ENCODE results near the gene GPBP1.
"Not testable (repeated sequence)": the region's sequence is repeated elsewhere in the genome, so short reads cannot be mapped to it uniquely, and the experiment has no call there.

GPBP1 gene

DNA sequence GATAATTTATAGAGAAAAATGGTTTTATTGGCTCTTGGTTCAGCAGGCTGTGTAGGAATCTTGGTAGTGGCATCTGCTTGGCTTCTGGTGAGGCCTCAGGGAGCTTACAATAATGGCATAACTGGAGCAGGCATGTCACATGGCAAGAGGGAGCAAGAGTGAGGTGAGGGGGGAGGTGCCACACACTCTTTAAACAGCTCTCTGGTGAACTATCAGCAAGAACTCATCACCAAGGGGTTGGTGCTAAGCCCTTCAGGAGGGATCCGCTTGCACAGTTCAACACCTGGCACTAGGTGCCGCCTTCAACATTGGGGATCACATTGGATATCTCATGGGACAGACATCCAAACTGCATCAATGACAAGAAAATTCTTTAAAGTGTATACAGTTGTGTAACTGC lies 10.5 kb downstream of the GPBP1 start:
- TF ChIP-seq, protein P1, sequence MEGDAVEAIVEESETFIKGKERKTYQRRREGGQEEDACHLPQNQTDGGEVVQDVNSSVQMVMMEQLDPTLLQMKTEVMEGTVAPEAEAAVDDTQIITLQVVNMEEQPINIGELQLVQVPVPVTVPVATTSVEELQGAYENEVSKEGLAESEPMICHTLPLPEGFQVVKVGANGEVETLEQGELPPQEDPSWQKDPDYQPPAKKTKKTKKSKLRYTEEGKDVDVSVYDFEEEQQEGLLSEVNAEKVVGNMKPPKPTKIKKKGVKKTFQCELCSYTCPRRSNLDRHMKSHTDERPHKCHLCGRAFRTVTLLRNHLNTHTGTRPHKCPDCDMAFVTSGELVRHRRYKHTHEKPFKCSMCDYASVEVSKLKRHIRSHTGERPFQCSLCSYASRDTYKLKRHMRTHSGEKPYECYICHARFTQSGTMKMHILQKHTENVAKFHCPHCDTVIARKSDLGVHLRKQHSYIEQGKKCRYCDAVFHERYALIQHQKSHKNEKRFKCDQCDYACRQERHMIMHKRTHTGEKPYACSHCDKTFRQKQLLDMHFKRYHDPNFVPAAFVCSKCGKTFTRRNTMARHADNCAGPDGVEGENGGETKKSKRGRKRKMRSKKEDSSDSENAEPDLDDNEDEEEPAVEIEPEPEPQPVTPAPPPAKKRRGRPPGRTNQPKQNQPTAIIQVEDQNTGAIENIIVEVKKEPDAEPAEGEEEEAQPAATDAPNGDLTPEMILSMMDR (IDR thresholded peaks at IDR 0.05; ENCODE audit: low read depth, low read length): no peak
- Histone ChIP-seq H3K4me3 (ENCODE audit: low read depth, low read length) (no peak overlapping the region), H3K9me3 (no peaks in the 10 kb centered on the region), H3K4me1 (no peaks in the 10 kb centered on the region), H3K27me3 (no peaks in the 10 kb centered on the region), H3K36me3 (peaks cover 28% of the 10 kb centered on the region)
- no peak for DNase-seq

DNA sequence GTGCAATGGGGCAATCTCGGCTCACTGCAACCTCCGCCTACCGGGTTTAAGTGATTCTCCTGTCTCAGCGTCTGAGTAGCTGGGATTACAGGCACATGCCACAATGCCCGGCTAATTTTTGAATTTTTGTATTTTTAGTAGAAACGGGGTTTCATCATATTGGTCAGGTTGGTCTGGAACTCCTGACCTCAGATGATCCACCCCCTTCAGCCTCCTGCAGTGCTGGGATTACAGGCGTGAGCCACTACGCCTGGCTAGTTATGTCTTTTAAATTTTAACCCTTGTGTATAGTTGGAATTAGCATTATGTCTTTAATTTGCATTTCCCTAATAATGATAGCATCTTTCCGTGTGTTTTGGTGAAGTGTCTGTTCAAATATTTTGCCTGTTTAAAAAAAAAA lies 11.5 kb downstream of the GPBP1 start:
- no peak for DNase-seq
- TF ChIP-seq, protein P1 (IDR thresholded peaks at IDR 0.05; ENCODE audit: low read depth, low read length): no peak
- Histone ChIP-seq H3K4me3 (ENCODE audit: low read depth, low read length) (no peak overlapping the region), H3K4me1 (no peaks in the 10 kb centered on the region), H3K27me3 (no peaks in the 10 kb centered on the region), H3K36me3 (peaks cover 22% of the 10 kb centered on the region), H3K9me3 (no peaks in the 10 kb centered on the region)

DNA sequence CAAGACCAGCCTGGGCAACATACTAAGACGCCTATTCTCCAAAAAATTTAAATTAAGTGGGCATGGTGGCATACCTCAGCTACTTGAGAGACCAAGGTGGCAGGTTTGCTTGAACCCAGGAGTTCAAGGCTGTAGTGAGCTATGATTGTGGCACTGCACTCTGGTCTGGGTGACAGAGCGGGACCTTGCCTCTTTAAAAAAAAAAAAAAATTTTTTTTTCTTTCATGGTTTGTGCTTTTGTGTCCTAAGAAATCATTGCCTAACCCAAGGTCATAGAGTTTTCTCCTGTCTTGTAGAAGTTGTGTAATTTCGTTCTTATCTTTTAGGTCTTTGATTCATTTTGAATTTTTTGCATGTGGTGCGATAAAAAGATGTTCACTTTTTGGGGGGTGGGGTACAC lies 12.3 kb downstream of the GPBP1 start:
- H3K9me3 ChIP-seq: no peaks in the 10 kb centered on the region
- no peaks in the 10 kb centered on the region for H3K27me3 ChIP-seq
- H3K4me1 ChIP-seq: no peaks in the 10 kb centered on the region
- TF ChIP-seq, protein P1 (IDR thresholded peaks at IDR 0.05; ENCODE audit: low read depth, low read length): no peak
- H3K36me3 ChIP-seq: peaks cover 19% of the 10 kb centered on the region
- no peak overlapping the region for H3K4me3 ChIP-seq (ENCODE audit: low read depth, low read length)
- DNase-seq: no peak

DNA sequence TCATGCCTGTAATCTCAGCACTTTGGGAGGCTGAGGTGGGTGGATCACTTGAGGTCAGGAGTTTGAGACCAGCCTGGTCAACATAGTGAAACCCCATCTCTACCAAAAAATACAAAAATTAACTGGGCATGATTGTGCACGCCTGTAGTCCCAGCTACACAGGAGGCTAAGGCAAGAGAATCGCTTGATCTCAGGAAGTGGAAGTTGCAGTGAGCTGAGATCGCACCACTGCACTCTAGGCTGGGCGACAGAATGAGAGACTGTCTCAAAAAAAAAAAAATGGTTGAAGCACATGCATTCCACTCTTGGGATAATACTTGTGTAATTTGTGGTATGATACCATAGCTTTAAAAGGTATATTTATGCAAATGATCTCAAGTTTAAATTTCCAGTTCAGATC lies 14.1 kb downstream of the GPBP1 start:
- not testable (repeated sequence) for H3K9me3 ChIP-seq; H3K4me1 ChIP-seq; H3K4me3 ChIP-seq (ENCODE audit: low read depth, low read length); H3K27me3 ChIP-seq; DNase-seq
- H3K36me3 ChIP-seq: peaks cover 29% of the 10 kb centered on the region

DNA sequence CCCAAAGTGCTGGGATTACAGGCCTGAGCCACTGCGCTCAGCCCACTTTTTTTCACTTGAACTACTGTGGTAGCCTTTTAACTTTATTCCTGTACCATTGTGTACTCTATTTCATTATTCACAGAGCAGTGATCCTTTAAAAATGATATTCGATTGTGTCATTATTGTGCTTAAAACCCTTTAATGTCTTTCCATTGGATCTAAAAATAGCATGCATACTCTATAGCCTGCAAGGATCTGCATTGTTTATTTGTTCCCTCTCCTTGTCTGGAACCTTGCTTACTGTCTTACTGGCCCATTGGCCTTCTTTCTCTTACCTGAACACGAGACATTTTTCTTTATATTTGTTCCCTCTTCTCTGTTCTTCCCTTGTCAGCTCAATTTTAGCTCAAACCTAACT lies 15.7 kb downstream of the GPBP1 start:
- no peaks in the 10 kb centered on the region for H3K27me3 ChIP-seq
- H3K9me3 ChIP-seq: no peaks in the 10 kb centered on the region
- no peak overlapping the region for H3K4me3 ChIP-seq (ENCODE audit: low read depth, low read length)
- no peaks in the 10 kb centered on the region for H3K4me1 ChIP-seq
- DNase-seq: no peak
- TF ChIP-seq, protein P1 (IDR thresholded peaks at IDR 0.05; ENCODE audit: low read depth, low read length): no peak
- peaks cover 18% of the 10 kb centered on the region for H3K36me3 ChIP-seq

DNA sequence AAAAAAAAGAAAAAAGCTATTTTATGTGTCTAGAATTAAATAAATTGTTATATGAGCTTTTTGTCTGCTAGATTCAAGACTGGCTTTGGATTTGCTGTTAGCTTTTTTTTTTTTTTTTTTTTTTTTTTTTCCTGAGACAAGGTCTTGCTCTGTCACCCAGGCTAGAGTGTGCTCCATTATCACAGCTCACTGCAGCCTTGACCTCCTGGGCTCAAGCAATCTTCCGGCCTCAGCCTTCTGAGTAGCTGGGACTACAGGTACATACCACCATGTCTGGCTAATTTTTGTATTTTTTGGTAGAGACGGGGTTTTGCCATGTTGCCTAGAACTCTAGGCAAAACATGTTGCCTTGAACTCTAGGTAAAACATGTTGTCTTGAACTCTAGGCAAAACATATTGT lies 16.7 kb downstream of the GPBP1 start:
- Histone ChIP-seq H3K4me1 (no peaks in the 10 kb centered on the region), H3K9me3 (no peaks in the 10 kb centered on the region), H3K27me3 (no peaks in the 10 kb centered on the region), H3K36me3 (peaks cover 16% of the 10 kb centered on the region), H3K4me3 (ENCODE audit: low read depth, low read length) (no peak overlapping the region)
- TF ChIP-seq, protein P1 (IDR thresholded peaks at IDR 0.05; ENCODE audit: low read depth, low read length): no peak
- DNase-seq: no peak

DNA sequence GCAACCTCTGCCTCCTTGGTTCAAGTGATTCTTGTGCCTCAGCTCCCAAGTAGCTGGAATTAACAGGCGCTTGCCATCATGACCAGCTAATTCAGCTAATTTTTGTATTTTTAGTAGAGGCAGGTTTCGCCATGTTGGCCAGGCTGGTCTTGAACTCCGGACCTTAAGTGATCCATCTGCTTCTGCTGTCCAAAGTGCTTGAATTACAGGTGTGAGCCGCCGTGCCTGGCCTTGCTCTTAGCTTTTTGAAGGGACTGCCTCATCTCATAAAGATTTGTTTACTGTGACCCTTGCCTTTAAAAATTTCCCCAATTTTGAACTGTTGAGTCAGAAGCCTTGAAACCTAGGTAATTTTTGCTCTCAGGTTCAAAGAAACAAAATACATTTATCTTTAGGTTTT lies 17.3 kb downstream of the GPBP1 start:
- no peaks in the 10 kb centered on the region for H3K27me3 ChIP-seq
- no peaks in the 10 kb centered on the region for H3K9me3 ChIP-seq
- TF ChIP-seq, protein P1 (IDR thresholded peaks at IDR 0.05; ENCODE audit: low read depth, low read length): no peak
- DNase-seq: no peak
- H3K4me1 ChIP-seq: no peaks in the 10 kb centered on the region
- H3K4me3 ChIP-seq (ENCODE audit: low read depth, low read length): no peak overlapping the region
- peaks cover 17% of the 10 kb centered on the region for H3K36me3 ChIP-seq
